TTC549 (cell line): ENCODE data around the gene DPP10.

Experiments used
- FAIRE-seq: peaks from 2 replicates; lab custom pipeline; 2012; peaks lifted over from hg19 to GRCh38; lab: Jason Lieb, UNC

The DPP10 gene

DNA sequence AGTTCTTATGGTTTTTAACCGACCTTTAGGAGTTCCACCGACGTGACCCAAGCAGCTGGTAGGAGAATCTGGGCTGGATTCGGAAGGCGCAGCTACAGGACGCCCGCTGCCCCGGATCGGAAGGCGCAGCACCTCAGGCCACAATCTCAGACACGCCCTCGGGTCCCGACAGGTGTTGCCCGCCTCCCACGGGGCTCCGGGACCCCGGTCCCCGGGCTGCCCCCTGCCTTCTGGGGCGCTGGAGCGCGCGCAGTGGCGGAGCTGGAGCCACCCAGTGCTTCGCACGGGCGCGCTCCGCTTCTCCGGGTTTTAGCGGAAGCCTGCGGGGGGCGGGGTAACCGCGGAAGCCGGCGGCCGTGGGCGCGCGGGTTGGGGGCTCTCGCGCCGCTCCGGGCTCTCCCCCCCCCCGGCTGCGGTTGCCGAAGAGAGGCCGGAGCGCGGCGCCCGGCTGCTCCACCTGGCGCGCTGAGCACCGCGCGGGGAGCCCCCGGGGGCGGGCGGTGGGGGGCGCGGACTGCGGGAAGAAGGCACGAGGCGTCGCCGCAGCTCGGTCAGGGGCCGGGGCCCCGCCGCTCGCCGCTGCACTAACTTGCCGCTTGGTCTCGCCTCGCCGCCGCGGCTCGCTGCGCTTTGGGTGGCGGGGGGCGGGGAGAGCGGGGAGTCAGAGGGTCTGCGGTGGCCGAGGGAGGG is 718.8 kb downstream of the DPP10 start:
- FAIRE-seq, result no peak

- FAIRE-seq, result no peak
Observed at GRCh38 chr2:115161771-115162493, 719.5 kb downstream of the DPP10 start.

- no peak for FAIRE-seq
Observed at GRCh38 chr2:115162494-115163293, 720.3 kb downstream of the DPP10 start.

GRCh38 chr2:115163572-115163971 is 721.1 kb downstream of the DPP10 start:
- FAIRE-seq, result no peak

GRCh38 chr2:115165529-115166109 is 723.2 kb downstream of the DPP10 start:
- FAIRE-seq, result peak; percentile 53

GRCh38 chr2:115168457-115168856 is 726.0 kb downstream of the DPP10 start:
- no peak for FAIRE-seq

GRCh38 chr2:115169814-115170213 is 727.4 kb downstream of the DPP10 start:
- FAIRE-seq, result no peak

DNA sequence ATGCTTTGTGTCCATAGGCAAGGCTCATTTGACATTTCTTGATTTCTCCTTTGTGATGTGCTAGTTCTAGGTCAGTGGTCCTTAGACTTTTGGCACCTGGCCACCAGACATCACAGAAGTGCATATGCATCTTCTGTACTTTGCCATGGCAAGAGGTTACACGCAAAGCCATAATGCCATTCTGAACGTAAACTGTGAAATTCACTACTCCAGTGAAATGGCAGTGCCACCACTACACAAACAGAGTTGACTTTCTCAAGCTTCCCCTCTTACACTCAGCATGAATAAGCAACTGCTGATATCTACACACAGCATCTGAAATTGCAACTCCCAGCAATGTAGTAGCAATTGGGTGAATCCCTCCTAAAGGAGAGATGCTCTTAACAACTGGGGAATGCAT is 729.3 kb downstream of the DPP10 start:
- FAIRE-seq, result no peak

DNA sequence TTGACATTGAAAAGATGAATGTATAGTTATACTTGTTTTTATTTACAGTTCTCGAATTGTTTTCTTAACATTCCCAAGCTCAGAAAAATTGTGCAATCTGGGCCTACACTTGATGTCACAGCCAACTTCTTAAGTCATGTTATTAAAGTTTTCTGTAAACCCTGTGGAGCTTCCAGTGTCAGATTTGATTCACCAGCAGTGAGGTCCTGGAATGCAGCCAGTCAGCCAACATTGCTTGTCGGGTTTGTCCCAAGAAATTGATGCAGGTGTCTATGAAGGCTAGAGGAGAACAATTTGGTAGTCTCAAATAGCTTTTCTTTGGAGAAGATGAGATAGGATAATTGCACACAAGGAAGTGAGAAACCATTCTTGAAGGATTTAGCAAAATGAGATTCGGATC is 732.2 kb downstream of the DPP10 start:
- FAIRE-seq, result no peak

DNA sequence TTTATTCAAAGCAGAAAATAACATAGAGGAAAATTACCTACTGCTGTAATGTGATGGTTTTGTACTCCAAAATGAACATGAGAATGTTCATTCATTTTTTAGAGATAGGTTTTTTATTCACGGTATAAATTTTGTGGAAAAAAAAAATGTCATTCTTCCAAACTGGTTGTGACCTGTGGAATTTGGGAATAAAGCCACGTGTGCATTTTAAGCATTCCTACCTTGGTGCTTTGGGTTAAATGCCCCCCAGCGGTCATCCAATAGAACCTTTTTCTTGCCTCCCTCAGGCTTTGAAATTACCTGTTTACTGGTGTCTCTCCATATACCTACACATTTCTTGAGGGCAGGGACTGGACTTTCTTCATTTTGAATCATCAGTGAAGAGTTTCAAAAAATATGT is 740.7 kb downstream of the DPP10 start:
- FAIRE-seq, result no peak

DNA sequence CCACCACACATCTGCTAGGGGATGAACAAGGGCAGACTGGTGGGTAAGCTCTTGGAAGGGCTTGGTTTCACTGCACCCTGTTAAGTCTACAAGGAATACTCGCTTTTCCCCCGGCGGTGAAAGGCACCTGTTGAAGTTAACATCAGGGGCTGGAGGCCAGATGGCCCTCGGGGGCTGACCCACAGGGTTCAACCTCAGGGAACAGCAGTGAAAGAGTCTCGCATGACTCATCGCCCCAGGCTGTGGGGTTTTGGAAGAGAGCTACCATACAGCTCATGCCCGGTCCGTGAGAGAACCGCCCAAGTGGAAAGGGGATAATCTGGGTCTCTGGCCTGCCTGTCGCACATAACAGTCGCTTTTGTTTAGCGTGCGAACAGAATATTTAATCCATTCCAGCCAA is 748.0 kb downstream of the DPP10 start:
- no peak for FAIRE-seq

DNA sequence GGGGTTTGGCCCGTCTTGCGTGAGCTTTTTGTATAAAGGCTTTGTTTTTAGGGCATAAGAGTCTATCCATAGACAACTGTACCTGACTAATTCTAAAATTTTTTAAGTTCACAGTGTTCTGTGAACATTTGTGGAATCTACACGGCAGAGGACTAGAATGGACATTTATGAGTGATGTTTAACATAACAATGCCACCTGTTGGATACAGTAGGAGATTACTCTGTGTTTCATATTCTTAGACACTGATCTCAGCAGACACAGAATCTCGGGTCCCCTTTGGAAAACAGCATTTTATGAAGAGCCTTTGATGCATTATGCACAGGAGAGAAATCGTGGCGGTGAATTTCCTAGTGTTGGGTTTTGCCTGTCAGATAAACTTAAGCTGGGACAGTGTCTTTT is 752.2 kb downstream of the DPP10 start:
- no peak for FAIRE-seq

GRCh38 chr2:115196587-115196986 is 754.1 kb downstream of the DPP10 start:
- no peak for FAIRE-seq

DNA sequence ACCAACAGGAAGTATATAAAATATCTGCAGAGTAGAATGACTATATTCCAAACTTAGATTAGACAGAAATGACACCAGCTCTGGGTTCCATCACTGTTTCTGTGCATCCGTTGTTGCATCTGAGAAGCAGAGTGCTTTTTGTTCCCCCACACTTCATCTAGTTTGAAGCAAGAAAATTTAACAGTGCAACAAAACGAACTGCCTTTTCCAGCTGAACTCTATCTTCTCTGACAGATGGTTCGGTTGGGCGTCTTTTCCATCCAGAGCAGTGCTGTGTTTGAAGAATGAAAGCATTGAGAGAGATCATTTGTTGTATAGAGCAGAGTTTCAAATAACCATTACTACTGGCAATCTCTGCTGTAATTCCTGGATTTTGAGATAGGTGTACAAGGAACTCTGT is 757.5 kb downstream of the DPP10 start:
- no peak for FAIRE-seq

DNA sequence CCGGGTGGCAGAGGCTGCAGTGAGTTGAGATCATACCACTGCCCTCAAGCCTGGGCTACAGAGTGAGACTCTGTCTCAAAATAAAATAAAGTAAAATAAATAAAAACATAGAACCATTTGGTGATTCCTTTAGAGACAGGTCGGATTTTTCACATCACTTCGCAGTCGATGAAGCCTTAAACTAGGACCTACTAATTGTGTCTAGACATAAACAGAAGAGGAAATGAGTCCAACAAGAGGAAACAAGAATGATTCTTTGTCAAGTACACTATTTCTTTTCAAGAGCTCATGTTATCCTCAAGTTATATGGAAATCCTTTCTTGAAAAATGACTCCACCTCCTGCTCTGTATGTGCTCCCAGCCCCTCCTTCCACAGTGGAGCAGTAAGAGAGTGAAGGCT is 758.9 kb downstream of the DPP10 start:
- no peak for FAIRE-seq

- no peak for FAIRE-seq
Observed at GRCh38 chr2:115208493-115209164, 766.2 kb downstream of the DPP10 start.

DNA sequence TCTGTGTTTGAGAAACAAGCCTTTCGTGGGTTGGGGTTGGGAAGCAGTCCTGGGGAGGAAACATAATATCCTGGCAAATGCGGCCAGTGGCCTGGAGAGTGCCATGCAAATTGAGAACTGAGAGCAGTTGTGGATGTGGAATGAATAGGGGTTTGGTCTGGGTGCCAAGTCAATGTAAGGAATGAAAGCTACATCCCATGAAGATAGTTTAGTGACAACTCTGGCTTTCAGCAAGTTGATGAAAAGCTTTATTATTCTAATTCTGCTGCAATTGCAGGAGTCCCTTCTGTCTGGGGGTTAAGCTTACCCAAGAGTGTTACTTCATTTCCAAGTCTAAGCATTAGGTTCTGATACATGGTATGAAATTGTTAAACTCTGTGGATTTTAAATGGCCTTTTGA is 771.6 kb downstream of the DPP10 start:
- no peak for FAIRE-seq

- no peak for FAIRE-seq
Observed at GRCh38 chr2:115219296-115219695, 776.9 kb downstream of the DPP10 start.

- no peak for FAIRE-seq
Observed at GRCh38 chr2:115234186-115234585, 791.7 kb downstream of the DPP10 start.

- FAIRE-seq, result no peak
Observed at GRCh38 chr2:115234737-115235136, 792.3 kb downstream of the DPP10 start.

GRCh38 chr2:115248066-115248465 is 805.6 kb downstream of the DPP10 start:
- FAIRE-seq, result no peak

- no peak for FAIRE-seq
Observed at GRCh38 chr2:115277366-115277765, 834.9 kb downstream of the DPP10 start.
